Measurements from ENCODE around the gene SH3BGR.

The SH3BGR gene

DNA sequence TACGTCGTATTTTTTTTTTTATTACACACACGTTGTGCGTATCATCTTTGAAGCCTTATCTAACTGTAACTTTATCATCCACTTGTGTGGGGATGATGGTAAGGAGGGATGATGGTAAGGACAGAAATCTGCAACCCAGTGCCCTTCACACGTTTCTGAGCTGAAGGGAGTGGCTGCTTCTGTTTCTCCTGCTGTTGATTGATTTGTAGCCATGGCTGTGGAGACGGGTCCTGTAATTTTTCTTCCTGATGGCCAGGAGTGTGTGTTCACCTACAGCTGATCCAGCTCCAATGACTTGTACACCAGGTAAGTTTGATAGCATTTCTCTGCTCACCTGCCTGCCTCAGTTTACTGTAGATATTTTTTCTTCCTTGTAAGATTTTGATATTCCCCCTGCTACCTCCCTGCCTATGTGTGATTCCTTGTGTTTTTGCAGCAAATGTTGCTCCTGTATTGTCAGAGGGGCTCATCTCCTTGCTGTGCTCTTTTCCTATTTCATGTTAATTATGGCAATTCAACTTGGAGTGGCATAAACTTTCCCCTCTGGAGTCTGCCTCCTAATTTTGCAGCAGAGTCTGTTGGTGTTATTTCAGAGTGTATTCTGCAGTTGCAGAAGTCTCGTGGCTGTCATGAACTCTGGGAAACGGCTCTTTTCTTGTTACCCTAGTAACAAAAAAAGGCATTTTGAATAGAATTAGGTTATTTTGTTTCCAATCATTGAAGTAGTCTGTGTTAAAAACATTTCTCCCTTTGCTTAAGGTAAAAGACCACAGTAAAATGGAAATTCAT, 64.1 kb downstream of the SH3BGR start:
- H3K27me3 ChIP-seq (ENCODE audit: control insufficient read depth, insufficient read depth, low read length), result no peaks in the 10 kb centered on the region
- no peaks in the 10 kb centered on the region for H3K9me3 ChIP-seq (ENCODE audit: control insufficient read depth, insufficient read depth, low read depth, low read length)
- no peak overlapping the region for H3K27ac ChIP-seq (ENCODE audit: low read depth, low read length)
- no peaks in the 10 kb centered on the region for H3K36me3 ChIP-seq (ENCODE audit: control insufficient read depth, insufficient read depth, low read length)
- no peaks in the 10 kb centered on the region for H3K4me1 ChIP-seq (ENCODE audit: control insufficient read depth, insufficient read depth, low read length)
- no peak overlapping the region for H3K9ac ChIP-seq (ENCODE audit: low read length)
- no peak overlapping the region for H3K4me3 ChIP-seq (ENCODE audit: low read depth, low read length)

DNA sequence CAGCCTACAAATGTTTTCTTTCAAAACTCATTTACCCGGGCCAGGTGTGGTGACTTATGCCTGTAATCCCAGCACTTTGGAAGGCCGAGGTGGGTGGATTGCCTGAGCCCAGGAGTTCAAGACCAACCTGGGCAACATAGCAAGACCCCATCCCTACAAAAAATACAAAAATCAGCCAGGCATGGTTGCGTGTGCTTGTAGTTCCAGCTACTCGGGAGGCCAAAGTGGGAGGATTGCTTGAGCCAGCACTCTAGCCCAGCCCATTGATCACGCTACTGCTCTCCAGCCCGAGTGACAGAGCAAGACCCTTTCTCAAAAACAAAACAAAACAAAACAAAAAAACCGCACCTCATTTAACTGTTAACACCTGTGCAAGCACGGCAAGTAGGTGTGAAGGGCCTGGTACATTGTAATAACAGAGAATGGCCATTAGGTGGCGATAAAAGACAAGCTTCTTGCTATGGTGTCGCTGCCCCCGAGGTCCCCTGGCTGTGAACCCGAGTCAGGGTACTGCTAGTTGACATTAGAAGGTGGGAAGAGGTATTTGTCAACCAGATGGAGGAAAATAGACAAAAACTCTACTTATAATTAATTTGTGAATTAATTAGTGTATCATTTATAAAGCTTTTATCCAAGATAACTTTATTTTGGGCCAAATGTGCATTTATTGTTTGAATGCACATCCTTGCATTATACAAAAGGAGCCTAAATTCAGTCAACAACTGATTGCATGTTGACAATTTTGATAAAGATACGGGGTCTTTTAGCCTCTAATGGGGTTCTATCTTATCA, 66.5 kb downstream of the SH3BGR start:
- no peak overlapping the region for H3K4me3 ChIP-seq (ENCODE audit: low read depth, low read length)
- no peaks in the 10 kb centered on the region for H3K4me1 ChIP-seq (ENCODE audit: control insufficient read depth, insufficient read depth, low read length)
- no peaks in the 10 kb centered on the region for H3K36me3 ChIP-seq (ENCODE audit: control insufficient read depth, insufficient read depth, low read length)
- no peak overlapping the region for H3K27ac ChIP-seq (ENCODE audit: low read depth, low read length)
- H3K9ac ChIP-seq (ENCODE audit: low read length), result no peak overlapping the region
- H3K9me3 ChIP-seq (ENCODE audit: control insufficient read depth, insufficient read depth, low read depth, low read length), result no peaks in the 10 kb centered on the region
- H3K27me3 ChIP-seq (ENCODE audit: control insufficient read depth, insufficient read depth, low read length), result no peaks in the 10 kb centered on the region

DNA sequence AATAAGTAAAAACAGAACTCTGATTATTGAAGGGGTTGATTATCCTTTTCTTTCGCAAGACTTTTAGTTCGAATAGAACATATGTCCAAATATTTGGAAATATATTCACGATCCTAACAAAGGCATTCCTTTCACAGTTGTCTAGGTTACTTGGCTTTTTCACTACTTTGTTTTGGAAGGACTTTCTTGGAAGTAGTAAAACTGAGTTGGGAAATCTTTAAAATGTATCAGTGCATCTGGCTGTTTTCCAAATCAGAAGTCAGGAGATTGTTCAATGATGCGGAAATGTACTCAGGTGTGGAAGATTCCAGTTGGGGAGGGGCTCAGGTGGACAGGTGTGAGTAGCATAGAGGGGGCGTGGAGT, 67.1 kb downstream of the SH3BGR start:
- H3K36me3 ChIP-seq (ENCODE audit: control insufficient read depth, insufficient read depth, low read length), result no peaks in the 10 kb centered on the region

DNA sequence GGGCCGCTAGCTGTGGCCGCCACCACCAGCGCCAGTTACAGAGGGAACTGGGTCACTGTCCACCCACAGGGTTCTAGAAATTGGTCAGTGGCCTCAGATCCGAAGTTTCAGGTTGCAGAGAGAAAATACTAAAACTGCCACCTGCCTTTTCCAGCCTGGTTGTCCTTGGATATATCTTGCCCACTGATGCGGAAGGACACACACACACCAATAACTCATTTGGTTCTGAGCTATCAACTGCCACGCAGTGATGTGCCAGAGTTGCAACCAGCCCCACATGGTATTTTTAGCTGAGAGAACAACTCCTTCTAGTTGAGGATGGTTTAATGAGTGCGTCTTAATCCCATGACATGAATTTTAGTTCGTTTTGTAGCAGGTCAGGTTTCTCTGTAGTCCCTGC, 68.1 kb downstream of the SH3BGR start:
- Histone ChIP-seq H3K4me1 (ENCODE audit: control insufficient read depth, insufficient read depth, low read length) (no peaks in the 10 kb centered on the region; the same call in 1 of the 2 replicates), H3K9me3 (ENCODE audit: control insufficient read depth, insufficient read depth, low read depth, low read length) (no peaks in the 10 kb centered on the region), H3K27me3 (ENCODE audit: control insufficient read depth, insufficient read depth, low read length) (no peaks in the 10 kb centered on the region), H3K4me3 (ENCODE audit: low read depth, low read length) (no peak overlapping the region), H3K27ac (ENCODE audit: low read depth, low read length) (no peak overlapping the region), H3K36me3 (ENCODE audit: control insufficient read depth, insufficient read depth, low read length) (no peaks in the 10 kb centered on the region), H3K9ac (ENCODE audit: low read length) (no peak overlapping the region)

More for the DNA sequence above, 67.1 kb downstream of the SH3BGR start:
- no peak overlapping the region for H3K4me3 ChIP-seq (ENCODE audit: low read depth, low read length)
- H3K9ac ChIP-seq (ENCODE audit: low read length), result no peak overlapping the region
- H3K9me3 ChIP-seq (ENCODE audit: control insufficient read depth, insufficient read depth, low read depth, low read length), result no peaks in the 10 kb centered on the region
- H3K27ac ChIP-seq (ENCODE audit: low read depth, low read length), result no peak overlapping the region
- H3K4me1 ChIP-seq (ENCODE audit: control insufficient read depth, insufficient read depth, low read length), result no peaks in the 10 kb centered on the region; the same call in 1 of the 2 replicates
- no peaks in the 10 kb centered on the region for H3K27me3 ChIP-seq (ENCODE audit: control insufficient read depth, insufficient read depth, low read length)

DNA sequence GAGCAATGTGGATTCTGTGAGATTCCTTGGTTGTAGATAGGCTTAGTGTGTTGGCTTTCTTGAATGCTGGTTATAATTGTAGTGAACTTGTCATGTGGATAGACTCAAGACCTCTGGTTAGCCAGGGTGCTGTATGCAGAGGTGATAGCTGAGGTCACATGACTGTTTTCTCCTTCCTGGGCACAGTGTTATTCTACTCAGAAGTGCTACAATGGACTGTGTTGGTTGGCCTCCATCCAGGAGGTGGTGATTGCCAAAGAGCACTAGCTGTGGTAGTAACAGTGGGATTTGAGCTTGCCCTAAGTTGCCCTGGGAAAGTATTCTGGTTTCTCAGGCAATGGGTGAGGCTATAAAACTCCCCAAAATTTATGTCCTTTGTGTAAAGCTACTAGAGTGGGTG, 71.6 kb downstream of the SH3BGR start:
- no peak overlapping the region for H3K27ac ChIP-seq (ENCODE audit: low read depth, low read length)
- no peaks in the 10 kb centered on the region; the same call in 1 of the 2 replicates for H3K4me1 ChIP-seq (ENCODE audit: control insufficient read depth, insufficient read depth, low read length)
- no peak overlapping the region for H3K9ac ChIP-seq (ENCODE audit: low read length)
- H3K4me3 ChIP-seq (ENCODE audit: low read depth, low read length), result no peak overlapping the region
- no peaks in the 10 kb centered on the region for H3K27me3 ChIP-seq (ENCODE audit: control insufficient read depth, insufficient read depth, low read length)
- H3K9me3 ChIP-seq (ENCODE audit: control insufficient read depth, insufficient read depth, low read depth, low read length), result no peaks in the 10 kb centered on the region
- no peaks in the 10 kb centered on the region for H3K36me3 ChIP-seq (ENCODE audit: control insufficient read depth, insufficient read depth, low read length)

DNA sequence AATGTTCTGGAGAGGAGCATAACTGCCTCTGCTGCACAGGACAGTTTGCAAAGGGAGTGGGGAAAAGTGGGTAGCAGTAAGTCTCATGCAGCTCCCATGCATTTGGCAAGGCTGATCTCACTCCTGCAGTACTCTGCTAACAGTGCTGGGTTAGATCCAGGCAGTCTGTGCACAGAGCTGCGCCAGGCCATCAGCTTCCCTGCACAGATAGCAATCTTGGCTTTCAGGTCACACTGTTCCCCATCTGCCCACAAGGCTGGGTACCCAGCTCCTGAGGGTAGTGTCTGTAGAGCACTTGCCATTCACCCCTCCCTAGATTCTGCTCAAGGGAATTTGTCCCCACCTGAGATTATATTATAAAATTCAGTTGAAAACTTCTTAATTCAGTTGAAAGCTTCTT, 72.1 kb downstream of the SH3BGR start:
- Histone ChIP-seq H3K36me3 (ENCODE audit: control insufficient read depth, insufficient read depth, low read length) (no peaks in the 10 kb centered on the region), H3K4me3 (ENCODE audit: low read depth, low read length) (no peak overlapping the region), H3K27me3 (ENCODE audit: control insufficient read depth, insufficient read depth, low read length) (no peaks in the 10 kb centered on the region), H3K9ac (ENCODE audit: low read length) (no peak overlapping the region), H3K4me1 (ENCODE audit: control insufficient read depth, insufficient read depth, low read length) (no peaks in the 10 kb centered on the region; the same call in 1 of the 2 replicates), H3K9me3 (ENCODE audit: control insufficient read depth, insufficient read depth, low read depth, low read length) (no peaks in the 10 kb centered on the region), H3K27ac (ENCODE audit: low read depth, low read length) (no peak overlapping the region)

DNA sequence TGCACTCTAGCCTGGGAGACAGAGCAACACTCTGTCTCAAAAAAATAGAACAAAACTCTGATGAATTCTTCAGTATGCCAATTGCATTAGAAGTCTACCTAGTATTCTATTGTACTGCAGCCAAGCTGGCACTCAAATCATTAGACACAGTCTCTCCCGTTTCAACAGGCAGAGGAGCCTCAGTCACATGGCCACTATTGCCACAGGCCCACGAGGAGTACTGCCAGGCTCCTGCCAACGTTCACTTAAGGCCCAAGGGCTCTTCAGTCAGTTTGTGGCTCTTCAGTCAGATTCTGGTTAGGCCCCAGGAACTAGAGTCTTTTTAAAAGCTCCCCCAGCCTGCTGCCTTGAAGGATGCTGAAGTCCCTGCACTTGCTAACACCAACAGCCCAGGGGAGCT, 73.4 kb downstream of the SH3BGR start:
- Histone ChIP-seq H3K9me3 (ENCODE audit: control insufficient read depth, insufficient read depth, low read depth, low read length) (no peaks in the 10 kb centered on the region), H3K27ac (ENCODE audit: low read depth, low read length) (no peak overlapping the region), H3K4me3 (ENCODE audit: low read depth, low read length) (no peak overlapping the region), H3K4me1 (ENCODE audit: control insufficient read depth, insufficient read depth, low read length) (no peaks in the 10 kb centered on the region; the same call in 1 of the 2 replicates), H3K27me3 (ENCODE audit: control insufficient read depth, insufficient read depth, low read length) (no peaks in the 10 kb centered on the region), H3K9ac (ENCODE audit: low read length) (no peak overlapping the region), H3K36me3 (ENCODE audit: control insufficient read depth, insufficient read depth, low read length) (no peaks in the 10 kb centered on the region)

DNA sequence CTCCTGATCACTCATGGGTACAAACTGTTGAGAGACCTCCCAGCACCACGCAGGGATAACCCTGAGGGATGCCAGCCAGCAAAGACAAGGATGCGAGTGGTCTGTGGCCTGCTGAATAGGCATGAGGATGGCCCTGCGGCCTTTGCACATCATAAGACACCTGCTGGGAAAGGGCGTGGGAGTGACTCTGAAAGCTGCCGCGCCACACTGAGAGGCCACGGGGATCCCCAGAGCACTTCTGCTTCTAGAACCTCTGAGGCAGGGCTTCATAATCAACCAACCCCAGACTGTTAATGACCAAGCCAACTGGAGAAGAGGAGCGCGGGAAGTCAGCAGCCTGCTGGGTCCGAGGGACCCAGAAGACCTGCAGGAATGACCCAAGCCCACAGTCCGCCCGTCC, 73.8 kb downstream of the SH3BGR start:
- Histone ChIP-seq H3K9me3 (ENCODE audit: control insufficient read depth, insufficient read depth, low read depth, low read length) (no peaks in the 10 kb centered on the region), H3K27me3 (ENCODE audit: control insufficient read depth, insufficient read depth, low read length) (no peaks in the 10 kb centered on the region), H3K27ac (ENCODE audit: low read depth, low read length) (no peak overlapping the region), H3K4me3 (ENCODE audit: low read depth, low read length) (no peak overlapping the region), H3K9ac (ENCODE audit: low read length) (no peak overlapping the region), H3K36me3 (ENCODE audit: control insufficient read depth, insufficient read depth, low read length) (no peaks in the 10 kb centered on the region), H3K4me1 (ENCODE audit: control insufficient read depth, insufficient read depth, low read length) (no peaks in the 10 kb centered on the region; the same call in 1 of the 2 replicates)

DNA sequence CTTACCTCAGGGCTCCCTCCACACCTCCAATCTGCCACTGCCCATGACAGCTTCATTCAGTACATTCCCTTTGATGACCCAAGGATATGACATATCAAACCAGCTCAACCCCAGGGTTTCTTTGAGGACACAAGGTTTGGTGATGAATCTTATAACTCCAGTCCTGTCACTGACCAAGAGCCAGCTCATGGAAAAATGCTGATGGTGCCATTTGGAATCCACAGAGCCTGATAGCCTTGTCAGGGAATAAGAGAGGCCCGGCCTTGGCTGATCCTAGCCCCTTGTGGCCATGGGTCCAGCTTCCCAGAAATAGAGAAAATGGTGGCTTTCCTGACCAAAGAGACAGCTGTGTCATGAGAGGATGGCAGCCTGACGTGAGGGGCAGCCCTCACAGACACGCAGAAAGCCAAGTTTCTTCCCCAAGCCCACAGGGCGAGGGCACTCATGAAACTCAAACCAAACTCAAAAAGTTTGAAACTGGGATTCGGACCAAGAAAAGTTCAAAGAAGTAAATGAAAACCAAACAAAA, 75.4 kb downstream of the SH3BGR start:
- no peaks in the 10 kb centered on the region for H3K9me3 ChIP-seq (ENCODE audit: control insufficient read depth, insufficient read depth, low read depth, low read length)
- no peak overlapping the region for H3K27ac ChIP-seq (ENCODE audit: low read depth, low read length)
- H3K9ac ChIP-seq (ENCODE audit: low read length), result no peak overlapping the region
- no peaks in the 10 kb centered on the region for H3K27me3 ChIP-seq (ENCODE audit: control insufficient read depth, insufficient read depth, low read length)
- peaks cover 5% of the 10 kb centered on the region for H3K4me1 ChIP-seq (ENCODE audit: control insufficient read depth, insufficient read depth, low read length)
- no peak overlapping the region for H3K4me3 ChIP-seq (ENCODE audit: low read depth, low read length)
- no peaks in the 10 kb centered on the region for H3K36me3 ChIP-seq (ENCODE audit: control insufficient read depth, insufficient read depth, low read length)

DNA sequence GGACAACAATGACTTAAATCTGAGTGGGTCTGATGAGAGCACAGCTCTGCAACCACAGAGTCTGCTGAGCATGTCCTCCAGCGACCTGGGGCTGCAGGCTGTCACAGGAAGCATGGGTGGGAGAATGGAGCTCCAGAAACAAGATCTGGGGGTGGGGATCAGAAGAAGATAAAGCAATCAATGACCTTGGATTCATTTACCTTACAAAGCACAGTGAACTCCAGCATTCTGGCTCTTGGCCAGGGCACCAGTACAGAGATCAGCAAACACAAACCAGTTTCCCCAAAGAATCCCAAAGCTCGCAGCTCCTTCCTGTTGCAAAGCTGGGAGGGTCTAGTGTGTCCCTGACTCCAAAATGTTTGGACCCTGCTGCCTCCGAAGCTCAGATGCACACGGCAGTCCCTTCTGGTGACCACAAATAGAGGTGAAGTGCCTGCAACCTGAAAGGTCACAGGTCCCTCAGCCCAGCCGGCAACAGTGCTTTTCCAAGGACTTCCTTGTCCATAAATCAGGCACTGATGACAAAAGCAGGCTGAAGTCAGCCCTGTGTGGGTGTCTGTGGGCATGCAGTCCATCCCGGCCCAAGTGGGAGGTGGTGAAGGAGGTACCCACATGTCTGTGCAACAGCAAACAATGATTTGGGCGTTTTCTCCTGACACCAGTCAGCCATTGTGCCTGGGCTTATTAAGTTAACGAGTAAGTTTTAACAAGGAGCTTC, 76.1 kb downstream of the SH3BGR start:
- Histone ChIP-seq H3K36me3 (ENCODE audit: control insufficient read depth, insufficient read depth, low read length) (no peaks in the 10 kb centered on the region), H3K9ac (ENCODE audit: low read length) (no peak overlapping the region), H3K27me3 (ENCODE audit: control insufficient read depth, insufficient read depth, low read length) (no peaks in the 10 kb centered on the region), H3K9me3 (ENCODE audit: control insufficient read depth, insufficient read depth, low read depth, low read length) (no peaks in the 10 kb centered on the region), H3K27ac (ENCODE audit: low read depth, low read length) (no peak overlapping the region), H3K4me3 (ENCODE audit: low read depth, low read length) (no peak overlapping the region), H3K4me1 (ENCODE audit: control insufficient read depth, insufficient read depth, low read length) (peaks cover 5% of the 10 kb centered on the region)

All from HUES6 (cell line).